Gastroesophageal sphincter (tissue), 4 donors: ENCODE measurements around the gene FASLG. TPM values are rescaled to one million over a fixed set of nuclear protein-coding genes. Genes with fewer than 3 reads are reported as not detected.

Experiments
- ATAC-seq: fragments of 150-250 bp; one replicate; pipeline ENCODE4 v1.9.1; 2016; ENCODE audit warnings: mild to moderate bottlenecking, moderate library complexity
- H3K27ac ChIP-seq, 4 donors: fragments of 200-600 bp; sonication (generic) in 3 of 4; 1 replicate in 3 of 4; 2 replicates in 1 of 4; pipeline ENCODE4 v1.5.1; 2016 to 2019
- H3K27me3 ChIP-seq: fragments of 200-600 bp; sonication (generic); one replicate; pipeline ENCODE4 v1.5.1; 2019
- H3K36me3 ChIP-seq, 2 donors: fragments of 200-600 bp; sonication (generic); one replicate each; pipeline ENCODE4 v1.5.1; 2019; ENCODE audit warnings: control low read depth in 1 of 2
- H3K4me1 ChIP-seq, 3 donors: fragments of 200-600 bp; sonication (generic); 1 replicate in 2 of 3; 2 replicates in 1 of 3; pipeline ENCODE4 v1.5.1; 2016 to 2019; ENCODE audit warnings: control low read depth in 2 of 3
- H3K4me3 ChIP-seq, 2 donors: fragments of 200-600 bp; sonication (generic); one replicate each; pipeline ENCODE4 v1.5.1; 2019; ENCODE audit warnings: mild to moderate bottlenecking in 1 of 2, moderate library complexity in 1 of 2
- H3K9me3 ChIP-seq, 3 donors: fragments of 200-600 bp; sonication (generic); one replicate each; pipeline ENCODE4 v1.5.1; 2017 to 2019; ENCODE audit warnings: control low read depth in 2 of 3
- CTCF ChIP-seq, 4 experiments: fragments of 200-600 bp in 2 of 4; fragments of 450-650 bp in 2 of 4; sonication (generic) in 1 of 4; IDR thresholded peaks; one replicate each; pipeline ENCODE4 v1.5.1; 2017 to 2019; ENCODE audit warnings: antibody characterized with exemption in 4 of 4, mild to moderate bottlenecking in 2 of 4, moderate library complexity in 2 of 4
- EP300 ChIP-seq: sonication (generic); formaldehyde crosslinking; IDR thresholded peaks from one replicate; pipeline ENCODE4 v1.6.1; 2017; ENCODE audit warnings: antibody characterized with exemption, mild to moderate bottlenecking
- POLR2A ChIP-seq, 2 donors: fragments of 450-650 bp; IDR thresholded peaks; one replicate each; pipeline ENCODE4 v1.6.1; 2017; ENCODE audit warnings: antibody characterized with exemption in 2 of 2, mild to moderate bottlenecking in 2 of 2, moderate library complexity in 1 of 2
- POLR2AphosphoS5 ChIP-seq: sonication (generic); formaldehyde crosslinking; IDR thresholded peaks from one replicate; pipeline ENCODE4 v1.6.1; 2017; ENCODE audit warnings: antibody characterized with exemption
- WGBS, 2 donors: methylation state at CpG; one replicate each; pipeline ENCODE4 v1.1.5; 2018; ENCODE audit warnings: low coverage in 1 of 2; 5-methylcytosine and 5-hydroxymethylcytosine counted together
- total RNA-seq, 4 donors: library from RNA; depleted of rRNA; stranded (reverse); fragments of >200 nt; gene quantifications; one replicate each; pipeline ENCODE4 v1.1.0, GENCODE V29; 2016

FASLG gene
- not detected for total RNA-seq

DNA sequence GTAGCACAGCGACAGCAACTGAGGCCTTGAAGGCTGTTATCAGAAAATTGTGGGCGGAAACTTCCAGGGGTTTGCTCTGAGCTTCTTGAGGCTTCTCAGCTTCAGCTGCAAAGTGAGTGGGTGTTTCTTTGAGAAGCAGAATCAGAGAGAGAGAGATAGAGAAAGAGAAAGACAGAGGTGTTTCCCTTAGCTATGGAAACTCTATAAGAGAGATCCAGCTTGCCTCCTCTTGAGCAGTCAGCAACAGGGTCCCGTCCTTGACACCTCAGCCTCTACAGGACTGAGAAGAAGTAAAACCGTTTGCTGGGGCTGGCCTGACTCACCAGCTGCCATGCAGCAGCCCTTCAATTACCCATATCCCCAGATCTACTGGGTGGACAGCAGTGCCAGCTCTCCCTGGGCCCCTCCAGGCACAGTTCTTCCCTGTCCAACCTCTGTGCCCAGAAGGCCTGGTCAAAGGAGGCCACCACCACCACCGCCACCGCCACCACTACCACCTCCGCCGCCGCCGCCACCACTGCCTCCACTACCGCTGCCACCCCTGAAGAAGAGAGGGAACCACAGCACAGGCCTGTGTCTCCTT, at the start of gene FASLG:
Gene FASLG (plus strand): TSS at position 233 of the 583 bp plus-strand sequence. CDS start 99 bp downstream, at position 332.
- H3K27me3 ChIP-seq = peaks cover 6% of the 10 kb centered on the region
- 81 to 90% methylated on average over 2 to 9 of the region's 11 CpGs for WGBS, 2 donors
- H3K4me1 ChIP-seq = no peaks in the 10 kb centered on the region
- TF ChIP-seq CTCF (IDR thresholded peaks at IDR 0.05) (no peak), POLR2A (IDR thresholded peaks at IDR 0.05) (no peak), EP300 (no peak), POLR2AphosphoS5 (no peak)
- H3K9me3 ChIP-seq = no peaks in the 10 kb centered on the region
- H3K36me3 ChIP-seq = no peaks in the 10 kb centered on the region
- no peak for ATAC-seq
- no peak within 1 kb of the TSS for H3K4me3 ChIP-seq
- no peak within 1 kb of the TSS for H3K27ac ChIP-seq

DNA sequence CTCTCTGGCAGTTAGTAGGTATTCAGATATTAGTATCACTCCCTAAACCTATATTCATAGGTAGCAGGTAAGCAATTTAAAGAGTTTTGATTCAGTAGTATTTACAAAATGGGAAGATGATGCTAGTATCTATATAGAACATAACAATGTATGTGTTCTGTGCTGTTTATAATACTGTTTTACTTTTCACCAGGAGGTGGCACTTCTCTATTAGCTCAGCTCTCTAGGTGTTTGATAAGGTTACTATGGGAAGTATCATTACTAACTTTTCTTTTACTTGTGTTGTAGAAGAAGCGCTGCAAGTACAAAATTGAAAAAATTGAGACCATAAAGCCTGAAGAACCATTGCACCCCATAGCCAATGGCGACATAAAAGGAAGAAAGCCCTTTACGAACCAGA, 49.4 kb upstream of the FASLG start:
- TF ChIP-seq EP300 = no peak
- H3K4me3 ChIP-seq = no peak overlapping the region
- H3K9me3 ChIP-seq = no peaks in the 10 kb centered on the region
- H3K27ac ChIP-seq = no peak overlapping the region
- H3K4me1 ChIP-seq = no peaks in the 10 kb centered on the region
- peaks cover 0 to 32% of the 10 kb centered on the region in 2 donors for H3K36me3 ChIP-seq
- ATAC-seq = no peak
- H3K27me3 ChIP-seq = no peaks in the 10 kb centered on the region
- 73 to 100% methylated on average over 3 of the region's 3 CpGs for WGBS, 2 donors

DNA sequence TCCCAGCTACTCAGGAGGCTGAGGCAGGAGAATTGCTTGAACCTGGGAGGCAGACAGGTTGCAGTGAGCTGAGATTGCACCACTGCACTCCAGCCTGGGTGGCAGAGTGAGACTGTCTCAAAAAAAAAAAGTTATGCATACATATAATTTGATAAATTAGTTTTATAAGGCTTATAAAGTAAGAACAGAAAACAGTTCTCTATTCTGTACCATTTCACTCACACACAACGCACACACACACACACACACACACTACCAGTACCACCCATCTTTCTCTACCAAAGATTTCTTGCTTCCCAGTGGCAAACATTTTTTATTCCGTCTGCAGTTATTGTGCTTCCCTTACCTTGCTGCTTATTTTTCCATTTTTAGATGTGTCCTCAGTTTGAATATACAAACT, 46.4 kb upstream of the FASLG start:
- ATAC-seq = no peak
- TF ChIP-seq POLR2AphosphoS5 (no peak), CTCF (IDR thresholded peaks at IDR 0.05) (no peak), POLR2A (IDR thresholded peaks at IDR 0.05) (no peak), EP300 (no peak)
- H3K36me3 ChIP-seq = peaks cover 0 to 31% of the 10 kb centered on the region in 2 donors
- no peaks in the 10 kb centered on the region for H3K4me1 ChIP-seq
- 57 to 88% methylated on average over 2 of the region's 2 CpGs for WGBS, 2 donors
- H3K27me3 ChIP-seq = no peaks in the 10 kb centered on the region
- H3K9me3 ChIP-seq = no peaks in the 10 kb centered on the region
- no peak overlapping the region for H3K4me3 ChIP-seq
- H3K27ac ChIP-seq = no peak overlapping the region

DNA sequence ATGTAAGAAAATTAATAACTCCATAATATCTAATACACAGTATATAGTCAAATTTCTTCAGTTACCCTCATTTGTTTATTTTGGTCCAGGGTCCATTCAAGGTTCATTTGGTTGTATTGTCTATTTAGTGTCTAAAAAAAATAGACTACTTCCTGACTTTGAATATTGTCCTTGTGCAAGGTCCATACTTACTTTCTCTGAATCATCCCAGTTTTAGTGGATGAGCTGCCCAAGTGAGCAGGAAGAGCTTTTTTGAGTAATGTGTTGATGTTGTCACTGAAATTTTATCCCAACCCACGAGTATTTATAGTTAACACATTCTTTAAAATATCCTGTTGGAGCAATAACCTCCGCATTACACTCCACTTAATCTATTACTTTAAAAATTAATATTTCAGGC, 45.6 kb upstream of the FASLG start:
- TF ChIP-seq POLR2A (IDR thresholded peaks at IDR 0.05) (no peak), EP300 (no peak), CTCF (IDR thresholded peaks at IDR 0.05) (no peak), POLR2AphosphoS5 (no peak)
- H3K27me3 ChIP-seq = no peaks in the 10 kb centered on the region
- H3K4me3 ChIP-seq = no peak overlapping the region
- 76 to 93% methylated on average over 2 of the region's 2 CpGs for WGBS, 2 donors
- H3K36me3 ChIP-seq = peaks cover 0 to 31% of the 10 kb centered on the region in 2 donors
- ATAC-seq = no peak
- H3K27ac ChIP-seq = no peak overlapping the region
- H3K9me3 ChIP-seq = no peaks in the 10 kb centered on the region
- no peaks in the 10 kb centered on the region for H3K4me1 ChIP-seq

- H3K4me1 ChIP-seq = no peaks in the 10 kb centered on the region
- no peak for ATAC-seq
- peaks cover 0 to 7% of the 10 kb centered on the region in 2 donors for H3K36me3 ChIP-seq
- H3K27ac ChIP-seq = no peak overlapping the region
- 75 to 100% methylated on average over 1 of the region's 1 CpG for WGBS, 2 donors
- no peaks in the 10 kb centered on the region for H3K27me3 ChIP-seq
- TF ChIP-seq POLR2AphosphoS5 = no peak
- TF ChIP-seq CTCF (IDR thresholded peaks at IDR 0.05) = no peak
- TF ChIP-seq POLR2A (IDR thresholded peaks at IDR 0.05) = no peak
- no peak for TF ChIP-seq EP300
- H3K9me3 ChIP-seq = peaks cover 0 to 17% (median 0%) of the 10 kb centered on the region in 3 donors
- no peak overlapping the region for H3K4me3 ChIP-seq
Measured at GRCh38 chr1:172616195-172616594, 42.7 kb upstream of the FASLG start.
